A673 (cell line): ENCODE results near the gene FARP2. TPM values are rescaled to one million over a fixed set of nuclear protein-coding genes. Genes with fewer than 3 reads are reported as not detected.
"Not testable (repeated sequence)": the region's sequence is repeated elsewhere in the genome, so short reads cannot be mapped to it uniquely, and the experiment has no call there.

Experiments
- BruUV-seq: library from RNA; stranded (reverse); fragments of 400-500 nt; replicated peaks from 2 replicates; lab custom pipeline; 2021; lab: Mats Ljungman, UMichigan
- CTCF ChIA-PET: fragments of 300-600 bp; sonication (Branson Sonifier 250); formaldehyde crosslinking; loops from one replicate; lab custom pipeline; 2022; ENCODE audit warnings: antibody characterized with exemption; lab: Charles Lee
- POLR2A ChIA-PET: fragments of 300-600 bp; sonication (Branson Sonifier 250); formaldehyde crosslinking; loops from one replicate; lab custom pipeline; 2022; ENCODE audit warnings: antibody characterized with exemption; ENCODE audit not compliant: low non-redundant PET; lab: Charles Lee
- DNase-seq: peaks from one replicate; pipeline ENCODE4 v3.0.0-alpha.2; 2015; ENCODE audit warnings: low spot score
- H3K27ac ChIP-seq: fragments of 200-600 bp; sonication (generic); 2 replicates; pipeline ENCODE4 v1.5.1; 2016; ENCODE audit warnings: mixed run types, low read depth, mild to moderate bottlenecking, mixed read lengths, antibody characterized with exemption, low read length; ENCODE audit not compliant: poor library complexity, severe bottlenecking
- H3K27me3 ChIP-seq: fragments of 200-600 bp; sonication (generic); replicated peaks from 2 replicates; pipeline ENCODE4 v1.6.1; 2017; ENCODE audit warnings: mixed run types, low read depth, mild to moderate bottlenecking, mixed read lengths, antibody characterized with exemption, low read length; ENCODE audit not compliant: insufficient read depth, poor library complexity
- H3K36me3 ChIP-seq: fragments of 200-600 bp; sonication (generic); 2 replicates; pipeline ENCODE4 v1.6.1; 2016; ENCODE audit warnings: mixed run types, mild to moderate bottlenecking, mixed read lengths, antibody characterized with exemption, low read length; ENCODE audit not compliant: insufficient read depth, poor library complexity, severe bottlenecking
- H3K4me1 ChIP-seq: fragments of 200-600 bp; sonication (generic); 2 replicates; pipeline ENCODE4 v1.6.1; 2017; ENCODE audit warnings: mixed run types, mild to moderate bottlenecking, mixed read lengths, antibody characterized with exemption, low read length; ENCODE audit not compliant: insufficient read depth, poor library complexity, severe bottlenecking
- H3K4me3 ChIP-seq: fragments of 200-600 bp; sonication (generic); 2 replicates; pipeline ENCODE4 v1.5.1; 2016; ENCODE audit warnings: low read depth, mixed run types, mild to moderate bottlenecking, mixed read lengths, low read length; ENCODE audit not compliant: poor library complexity, severe bottlenecking
- H3K9me3 ChIP-seq: fragments of 200-600 bp; sonication (generic); 2 replicates; pipeline ENCODE4 v1.6.1; 2016; ENCODE audit warnings: mixed run types, low read depth, mild to moderate bottlenecking, mixed read lengths, antibody characterized with exemption, low read length; ENCODE audit not compliant: poor library complexity, severe bottlenecking
- CTCF ChIP-seq: fragments of 300-800, 200-600 bp; sonication (generic); conservative IDR thresholded peaks from 2 replicates; pipeline ENCODE4 v1.5.1; 2017; ENCODE audit warnings: low read depth, mild to moderate bottlenecking, antibody characterized with exemption, low read length, moderate library complexity, mixed read lengths
- EZH2 ChIP-seq: fragments of 200-600 bp; sonication (generic); IDR thresholded peaks from 2 replicates; pipeline ENCODE4 v1.6.1; 2017; ENCODE audit warnings: borderline replicate concordance, low read depth, mild to moderate bottlenecking, mixed read lengths, antibody characterized with exemption, low read length; ENCODE audit not compliant: poor library complexity, severe bottlenecking
- intact Hi-C: fragments of 100-400 bp; cut with micrococcal nuclease; formaldehyde crosslinking; loops from one replicate; pipeline ENCODE4 v1.10.0; 2022; ENCODE audit not compliant: unreplicated experiment
- total RNA-seq: library from RNA; stranded (reverse); gene quantifications from 2 replicates; pipeline ENCODE4 v1.2.3, GENCODE V29; 2021

FARP2 gene
- total RNA-seq, 1 experiment from 2014 or later = 53.3 TPM

- no peaks in the 10 kb centered on the region for H3K27me3 ChIP-seq
- peaks cover 21% of the 10 kb centered on the region for H3K4me1 ChIP-seq
- peaks cover 6% of the 10 kb centered on the region for H3K36me3 ChIP-seq
- no peaks in the 10 kb centered on the region for H3K9me3 ChIP-seq
- H3K4me3 ChIP-seq = no peak overlapping the region
- no peak overlapping the region for H3K27ac ChIP-seq
- BruUV-seq = no TSS peak
- TF ChIP-seq EZH2 (no peak), CTCF (no peak)
- CTCF ChIA-PET = no interaction called here
- DNase-seq = no peak
- POLR2A ChIA-PET = no interaction called here
- intact Hi-C loops = no loop called here
Observed at GRCh38 chr2:241408849-241409248, 52.8 kb downstream of the FARP2 start.

- H3K4me3 ChIP-seq = no peak overlapping the region
- POLR2A ChIA-PET = no interaction called here
- H3K36me3 ChIP-seq = peaks cover 12% of the 10 kb centered on the region
- no peaks in the 10 kb centered on the region for H3K27me3 ChIP-seq
- peaks cover 21% of the 10 kb centered on the region for H3K4me1 ChIP-seq
- peak overlapping the region; percentile 58 for H3K27ac ChIP-seq
- DNase-seq = no peak
- intact Hi-C loops = no loop called here
- CTCF ChIA-PET = no interaction called here
- no TSS peak for BruUV-seq
- no peaks in the 10 kb centered on the region for H3K9me3 ChIP-seq
- TF ChIP-seq CTCF (no peak), EZH2 (no peak)
Observed at GRCh38 chr2:241410739-241411176, 54.7 kb downstream of the FARP2 start.

- H3K4me1 ChIP-seq = peaks cover 21% of the 10 kb centered on the region
- peak; percentile 98 for DNase-seq
- intact Hi-C loops = no loop called here
- H3K9me3 ChIP-seq = no peaks in the 10 kb centered on the region
- TF ChIP-seq EZH2 (no peak), CTCF (no peak)
- no TSS peak for BruUV-seq
- ChIA-PET CTCF (no interaction called here), POLR2A (no interaction called here)
- H3K4me3 ChIP-seq = no peak overlapping the region
- peaks cover 12% of the 10 kb centered on the region for H3K36me3 ChIP-seq
- peak overlapping the region; percentile 58 for H3K27ac ChIP-seq
- no peaks in the 10 kb centered on the region for H3K27me3 ChIP-seq
Observed at GRCh38 chr2:241412144-241412543, 56.1 kb downstream of the FARP2 start.

GRCh38 chr2:241413501-241413900 is 57.4 kb downstream of the FARP2 start:
- H3K27ac ChIP-seq, H3K4me3 ChIP-seq, CTCF ChIA-PET, intact Hi-C loops, H3K9me3 ChIP-seq, BruUV-seq, DNase-seq, POLR2A ChIA-PET, H3K27me3 ChIP-seq: not testable (repeated sequence)
- Histone ChIP-seq H3K4me1 (peaks cover 21% of the 10 kb centered on the region), H3K36me3 (peaks cover 12% of the 10 kb centered on the region)
